ENCODE measurements around the gene MET.

DNA sequence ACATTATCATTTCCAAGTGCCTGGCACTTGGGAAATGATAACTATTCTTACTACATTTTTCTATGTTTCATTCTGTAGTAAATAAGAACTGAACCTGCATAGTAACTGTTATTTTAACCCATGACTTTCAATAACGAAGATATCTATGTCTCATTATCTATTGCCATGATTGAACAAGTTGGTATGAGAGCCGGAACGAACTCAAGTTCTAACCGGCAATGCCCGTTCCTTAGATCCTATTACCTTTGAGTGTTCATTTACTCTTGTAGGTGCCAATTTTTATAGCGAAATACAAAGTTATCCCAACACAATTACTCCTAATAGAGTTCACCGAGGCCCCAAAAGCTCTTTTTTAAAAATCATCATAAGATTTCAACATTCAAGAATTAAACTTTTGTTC is 885 bp upstream of the MET start:
- TF ChIP-seq, protein P1, sequence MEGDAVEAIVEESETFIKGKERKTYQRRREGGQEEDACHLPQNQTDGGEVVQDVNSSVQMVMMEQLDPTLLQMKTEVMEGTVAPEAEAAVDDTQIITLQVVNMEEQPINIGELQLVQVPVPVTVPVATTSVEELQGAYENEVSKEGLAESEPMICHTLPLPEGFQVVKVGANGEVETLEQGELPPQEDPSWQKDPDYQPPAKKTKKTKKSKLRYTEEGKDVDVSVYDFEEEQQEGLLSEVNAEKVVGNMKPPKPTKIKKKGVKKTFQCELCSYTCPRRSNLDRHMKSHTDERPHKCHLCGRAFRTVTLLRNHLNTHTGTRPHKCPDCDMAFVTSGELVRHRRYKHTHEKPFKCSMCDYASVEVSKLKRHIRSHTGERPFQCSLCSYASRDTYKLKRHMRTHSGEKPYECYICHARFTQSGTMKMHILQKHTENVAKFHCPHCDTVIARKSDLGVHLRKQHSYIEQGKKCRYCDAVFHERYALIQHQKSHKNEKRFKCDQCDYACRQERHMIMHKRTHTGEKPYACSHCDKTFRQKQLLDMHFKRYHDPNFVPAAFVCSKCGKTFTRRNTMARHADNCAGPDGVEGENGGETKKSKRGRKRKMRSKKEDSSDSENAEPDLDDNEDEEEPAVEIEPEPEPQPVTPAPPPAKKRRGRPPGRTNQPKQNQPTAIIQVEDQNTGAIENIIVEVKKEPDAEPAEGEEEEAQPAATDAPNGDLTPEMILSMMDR (conservative IDR thresholded peaks at IDR 0.05 in 1 of 2, IDR thresholded peaks at IDR 0.05 in 1 of 2; ENCODE audit: extremely low read depth in 1 of 2, insufficient read depth in 1 of 2, low read depth in 1 of 2, low read length in 2 of 2) = no peak
- TF ChIP-seq EZH2 (IDR thresholded peaks at IDR 0.05; ENCODE audit: borderline replicate concordance, low read length) = no peak

Measured in mammary epithelial cell (primary cell).